ENCODE measurements around the gene CYP2S1.
"Not testable (repeated sequence)": the region's sequence is repeated elsewhere in the genome, so short reads cannot be mapped to it uniquely, and the experiment has no call there.

Gene CYP2S1

GRCh38 chr19:41203371-41203770 lies 10.4 kb downstream of the CYP2S1 start:
- no peak overlapping the region for H3K4ac ChIP-seq (ENCODE audit: low read depth, low read length)
- H3K56ac ChIP-seq (ENCODE audit: low read length) = no peak overlapping the region
- no peak overlapping the region for H3K4me3 ChIP-seq (ENCODE audit: low read length)
- H4K5ac ChIP-seq (ENCODE audit: low read length) = no peak overlapping the region
- no peak overlapping the region for H3K23ac ChIP-seq (ENCODE audit: low read length)
- peaks cover 4% of the 10 kb centered on the region for H3K79me1 ChIP-seq (ENCODE audit: low read length)
- no peak overlapping the region for H2AK5ac ChIP-seq (ENCODE audit: low read length)
- H3K27ac ChIP-seq (ENCODE audit: low read depth, low read length) = no peak overlapping the region
- WGBS (ENCODE audit: extremely low coverage, insufficient coverage, low lambda C conversion rate) = no CpG with 5 or more reads among the region's 18 CpGs
- DNase-seq = no peak
- no peak overlapping the region for H3K4me2 ChIP-seq (ENCODE audit: low read length)
- no peak overlapping the region for H3K9ac ChIP-seq (ENCODE audit: low read length)
- H2BK15ac ChIP-seq (replicated peaks; ENCODE audit: low read depth) = no peak overlapping the region
- no peak overlapping the region for H2BK120ac ChIP-seq (ENCODE audit: low read depth, low read length)
- no peaks in the 10 kb centered on the region for H3K27me3 ChIP-seq (ENCODE audit: insufficient read depth, low read length, poor library complexity)
- H2BK5ac ChIP-seq (ENCODE audit: low read length) = no peak overlapping the region
- peaks cover 27% of the 10 kb centered on the region for H3K36me3 ChIP-seq (ENCODE audit: control insufficient read depth, insufficient read depth, low read length)
- no peak overlapping the region for H3K18ac ChIP-seq (ENCODE audit: low read length)
- H4K8ac ChIP-seq (ENCODE audit: low read depth, low read length) = no peak overlapping the region
- no peaks in the 10 kb centered on the region for H3K79me2 ChIP-seq (ENCODE audit: control insufficient read depth, insufficient read depth, low read length)
- H3K4me1 ChIP-seq (ENCODE audit: control insufficient read depth, low read depth, low read length) = no peaks in the 10 kb centered on the region

GRCh38 chr19:41204338-41204737 lies 11.3 kb downstream of the CYP2S1 start:
- not testable (repeated sequence) for H3K79me2 ChIP-seq (ENCODE audit: control insufficient read depth, insufficient read depth, low read length); H3K23ac ChIP-seq (ENCODE audit: low read length); H3K9ac ChIP-seq (ENCODE audit: low read length); H3K27me3 ChIP-seq (ENCODE audit: insufficient read depth, low read length, poor library complexity); H2BK15ac ChIP-seq (replicated peaks; ENCODE audit: low read depth); H2BK120ac ChIP-seq (ENCODE audit: low read depth, low read length); H4K8ac ChIP-seq (ENCODE audit: low read depth, low read length); H3K27ac ChIP-seq (ENCODE audit: low read depth, low read length); H3K4me1 ChIP-seq (ENCODE audit: control insufficient read depth, low read depth, low read length); H2BK5ac ChIP-seq (ENCODE audit: low read length); H3K4me2 ChIP-seq (ENCODE audit: low read length); H2AK5ac ChIP-seq (ENCODE audit: low read length); H3K18ac ChIP-seq (ENCODE audit: low read length); H4K5ac ChIP-seq (ENCODE audit: low read length); H3K4ac ChIP-seq (ENCODE audit: low read depth, low read length); H3K79me1 ChIP-seq (ENCODE audit: low read length); H3K56ac ChIP-seq (ENCODE audit: low read length); H3K4me3 ChIP-seq (ENCODE audit: low read length)
- peak; percentile 89 for DNase-seq
- no CpG with 5 or more reads among the region's 7 CpGs for WGBS (ENCODE audit: extremely low coverage, insufficient coverage, low lambda C conversion rate)
- peaks cover 22% of the 10 kb centered on the region for H3K36me3 ChIP-seq (ENCODE audit: control insufficient read depth, insufficient read depth, low read length)

GRCh38 chr19:41205995-41206394 lies 13.0 kb downstream of the CYP2S1 start:
- Histone ChIP-seq H3K23ac (ENCODE audit: low read length) (no peak overlapping the region), H2BK120ac (ENCODE audit: low read depth, low read length) (no peak overlapping the region), H3K4me2 (ENCODE audit: low read length) (no peak overlapping the region), H3K18ac (ENCODE audit: low read length) (no peak overlapping the region), H3K56ac (ENCODE audit: low read length) (no peak overlapping the region), H3K4ac (ENCODE audit: low read depth, low read length) (no peak overlapping the region), H3K36me3 (ENCODE audit: control insufficient read depth, insufficient read depth, low read length) (peaks cover 22% of the 10 kb centered on the region), H3K79me1 (ENCODE audit: low read length) (no peaks in the 10 kb centered on the region), H4K8ac (ENCODE audit: low read depth, low read length) (no peak overlapping the region), H3K9ac (ENCODE audit: low read length) (no peak overlapping the region), H3K27ac (ENCODE audit: low read depth, low read length) (no peak overlapping the region), H2BK15ac (replicated peaks; ENCODE audit: low read depth) (no peak overlapping the region), H3K79me2 (ENCODE audit: control insufficient read depth, insufficient read depth, low read length) (no peaks in the 10 kb centered on the region), H3K4me1 (ENCODE audit: control insufficient read depth, low read depth, low read length) (no peaks in the 10 kb centered on the region), H4K5ac (ENCODE audit: low read length) (no peak overlapping the region), H2BK5ac (ENCODE audit: low read length) (no peak overlapping the region), H3K27me3 (ENCODE audit: insufficient read depth, low read length, poor library complexity) (no peaks in the 10 kb centered on the region), H2AK5ac (ENCODE audit: low read length) (no peak overlapping the region), H3K4me3 (ENCODE audit: low read length) (no peak overlapping the region)
- DNase-seq = no peak
- WGBS (ENCODE audit: extremely low coverage, insufficient coverage, low lambda C conversion rate) = no CpG with 5 or more reads among the region's 10 CpGs

- H3K79me1 ChIP-seq (ENCODE audit: low read length) = no peaks in the 10 kb centered on the region
- H4K8ac ChIP-seq (ENCODE audit: low read depth, low read length) = no peak overlapping the region
- no peak overlapping the region for H2BK5ac ChIP-seq (ENCODE audit: low read length)
- no peak overlapping the region for H4K5ac ChIP-seq (ENCODE audit: low read length)
- no CpG with 5 or more reads among the region's 9 CpGs for WGBS (ENCODE audit: extremely low coverage, insufficient coverage, low lambda C conversion rate)
- H3K4me1 ChIP-seq (ENCODE audit: control insufficient read depth, low read depth, low read length) = no peaks in the 10 kb centered on the region
- H3K18ac ChIP-seq (ENCODE audit: low read length) = no peak overlapping the region
- H3K79me2 ChIP-seq (ENCODE audit: control insufficient read depth, insufficient read depth, low read length) = no peaks in the 10 kb centered on the region
- no peak overlapping the region for H2BK15ac ChIP-seq (replicated peaks; ENCODE audit: low read depth)
- H2BK120ac ChIP-seq (ENCODE audit: low read depth, low read length) = no peak overlapping the region
- no peaks in the 10 kb centered on the region for H3K27me3 ChIP-seq (ENCODE audit: insufficient read depth, low read length, poor library complexity)
- peaks cover 19% of the 10 kb centered on the region for H3K36me3 ChIP-seq (ENCODE audit: control insufficient read depth, insufficient read depth, low read length)
- no peak overlapping the region for H3K4ac ChIP-seq (ENCODE audit: low read depth, low read length)
- H3K56ac ChIP-seq (ENCODE audit: low read length) = no peak overlapping the region
- H3K4me3 ChIP-seq (ENCODE audit: low read length) = no peak overlapping the region
- no peak overlapping the region for H3K23ac ChIP-seq (ENCODE audit: low read length)
- no peak overlapping the region for H3K27ac ChIP-seq (ENCODE audit: low read depth, low read length)
- no peak overlapping the region for H2AK5ac ChIP-seq (ENCODE audit: low read length)
- H3K4me2 ChIP-seq (ENCODE audit: low read length) = no peak overlapping the region
- no peak overlapping the region for H3K9ac ChIP-seq (ENCODE audit: low read length)
- no peak for DNase-seq
These were observed 13.4 kb downstream of the CYP2S1 start for GRCh38 chr19:41206456-41206855.

- Histone ChIP-seq H3K27me3 (ENCODE audit: insufficient read depth, low read length, poor library complexity) (no peaks in the 10 kb centered on the region), H4K5ac (ENCODE audit: low read length) (no peak overlapping the region), H3K79me1 (ENCODE audit: low read length) (no peaks in the 10 kb centered on the region), H3K4me3 (ENCODE audit: low read length) (no peak overlapping the region), H3K4me1 (ENCODE audit: control insufficient read depth, low read depth, low read length) (no peaks in the 10 kb centered on the region), H3K4me2 (ENCODE audit: low read length) (no peak overlapping the region), H3K79me2 (ENCODE audit: control insufficient read depth, insufficient read depth, low read length) (no peaks in the 10 kb centered on the region), H2BK120ac (ENCODE audit: low read depth, low read length) (no peak overlapping the region), H3K27ac (ENCODE audit: low read depth, low read length) (no peak overlapping the region), H3K4ac (ENCODE audit: low read depth, low read length) (no peak overlapping the region), H2BK15ac (replicated peaks; ENCODE audit: low read depth) (no peak overlapping the region), H3K36me3 (ENCODE audit: control insufficient read depth, insufficient read depth, low read length) (peaks cover 17% of the 10 kb centered on the region), H3K9ac (ENCODE audit: low read length) (no peak overlapping the region), H2BK5ac (ENCODE audit: low read length) (no peak overlapping the region), H2AK5ac (ENCODE audit: low read length) (no peak overlapping the region), H3K18ac (ENCODE audit: low read length) (no peak overlapping the region), H4K8ac (ENCODE audit: low read depth, low read length) (no peak overlapping the region), H3K23ac (ENCODE audit: low read length) (no peak overlapping the region), H3K56ac (ENCODE audit: low read length) (no peak overlapping the region)
- WGBS (ENCODE audit: extremely low coverage, insufficient coverage, low lambda C conversion rate) = no CpG with 5 or more reads among the region's 26 CpGs
- DNase-seq = no peak
These were observed 14.1 kb downstream of the CYP2S1 start for GRCh38 chr19:41206926-41207750.

GRCh38 chr19:41214161-41214560 lies 21.1 kb downstream of the CYP2S1 start:
- no peak overlapping the region for H3K9ac ChIP-seq (ENCODE audit: low read length)
- no peak overlapping the region for H2BK120ac ChIP-seq (ENCODE audit: low read depth, low read length)
- H3K4ac ChIP-seq (ENCODE audit: low read depth, low read length) = no peak overlapping the region
- no peaks in the 10 kb centered on the region for H3K79me1 ChIP-seq (ENCODE audit: low read length)
- no peak overlapping the region for H3K4me3 ChIP-seq (ENCODE audit: low read length)
- no peak overlapping the region for H2AK5ac ChIP-seq (ENCODE audit: low read length)
- H3K23ac ChIP-seq (ENCODE audit: low read length) = no peak overlapping the region
- no peak overlapping the region for H3K18ac ChIP-seq (ENCODE audit: low read length)
- H4K5ac ChIP-seq (ENCODE audit: low read length) = no peak overlapping the region
- H2BK15ac ChIP-seq (replicated peaks; ENCODE audit: low read depth) = no peak overlapping the region
- H3K79me2 ChIP-seq (ENCODE audit: control insufficient read depth, insufficient read depth, low read length) = no peaks in the 10 kb centered on the region
- no peak for DNase-seq
- no CpG with 5 or more reads among the region's 1 CpG for WGBS (ENCODE audit: extremely low coverage, insufficient coverage, low lambda C conversion rate)
- H3K36me3 ChIP-seq (ENCODE audit: control insufficient read depth, insufficient read depth, low read length) = no peaks in the 10 kb centered on the region
- no peak overlapping the region for H4K8ac ChIP-seq (ENCODE audit: low read depth, low read length)
- peaks cover 2% of the 10 kb centered on the region for H3K4me1 ChIP-seq (ENCODE audit: control insufficient read depth, low read depth, low read length)
- no peak overlapping the region for H2BK5ac ChIP-seq (ENCODE audit: low read length)
- H3K27ac ChIP-seq (ENCODE audit: low read depth, low read length) = no peak overlapping the region
- H3K4me2 ChIP-seq (ENCODE audit: low read length) = no peak overlapping the region
- no peaks in the 10 kb centered on the region for H3K27me3 ChIP-seq (ENCODE audit: insufficient read depth, low read length, poor library complexity)
- no peak overlapping the region for H3K56ac ChIP-seq (ENCODE audit: low read length)

All from mesendoderm (in vitro differentiated cells).